ENCODE measurements around the gene TRIM52.
"Not testable (repeated sequence)": the region's sequence is repeated elsewhere in the genome, so short reads cannot be mapped to it uniquely, and the experiment has no call there.

The TRIM52 gene

GRCh38 chr5:181233088-181233800 is 27.7 kb downstream of the TRIM52 start:
- no peak for DNase-seq (ENCODE audit: low spot score)

GRCh38 chr5:181232593-181232992 is 28.4 kb downstream of the TRIM52 start:
- no peak for DNase-seq (ENCODE audit: low spot score)

- DNase-seq (ENCODE audit: low spot score) = no peak
Measured at GRCh38 chr5:181231432-181231831, 29.5 kb downstream of the TRIM52 start.

- no peak for DNase-seq (ENCODE audit: low spot score)
Measured at GRCh38 chr5:181230551-181230950, 30.4 kb downstream of the TRIM52 start.

- no peak for DNase-seq (ENCODE audit: low spot score)
Measured at GRCh38 chr5:181229996-181230395, 30.9 kb downstream of the TRIM52 start.

- no peak for DNase-seq (ENCODE audit: low spot score)
Measured at GRCh38 chr5:181224390-181225229, 36.3 kb downstream of the TRIM52 start.

GRCh38 chr5:181223729-181224389 is 37.1 kb downstream of the TRIM52 start:
- DNase-seq (ENCODE audit: low spot score) = no peak

GRCh38 chr5:181223058-181223728 is 37.8 kb downstream of the TRIM52 start, which contains the start of gene TRIM41:
Gene TRIM41, plus strand, starts transcription at chr5:181223281. Its CDS starts 719 bp downstream, at chr5:181224000.
- DNase-seq (ENCODE audit: low spot score) = peak; percentile 95

- no peak for DNase-seq (ENCODE audit: low spot score)
Measured at GRCh38 chr5:181222630-181223057, 38.3 kb downstream of the TRIM52 start.

- peak; percentile 72 for DNase-seq (ENCODE audit: low spot score)
Measured at GRCh38 chr5:181221792-181222629, 38.9 kb downstream of the TRIM52 start.

GRCh38 chr5:181221105-181221791 is 39.7 kb downstream of the TRIM52 start:
- no peak for DNase-seq (ENCODE audit: low spot score)

GRCh38 chr5:181220178-181220515 is 40.8 kb downstream of the TRIM52 start:
- DNase-seq (ENCODE audit: low spot score) = no peak

- no peak for DNase-seq (ENCODE audit: low spot score)
Measured at GRCh38 chr5:181219262-181220177, 41.4 kb downstream of the TRIM52 start.

GRCh38 chr5:181218795-181219124 is 42.2 kb downstream of the TRIM52 start:
- DNase-seq (ENCODE audit: low spot score) = no peak

- no peak for DNase-seq (ENCODE audit: low spot score)
Measured at GRCh38 chr5:181217803-181218062, 43.2 kb downstream of the TRIM52 start.

- DNase-seq (ENCODE audit: low spot score) = no peak
Measured at GRCh38 chr5:181217111-181217802, 43.7 kb downstream of the TRIM52 start.

GRCh38 chr5:181215997-181216989 is 44.6 kb downstream of the TRIM52 start:
- no peak for DNase-seq (ENCODE audit: low spot score)

GRCh38 chr5:181214249-181214648 is 46.7 kb downstream of the TRIM52 start:
- DNase-seq (ENCODE audit: low spot score) = not testable (repeated sequence)

Measured in HuH-7 (cell line).